GM23248 (cell line): ENCODE data around the gene TRMT10C.

Experiments
- EZH2 ChIP-seq: fragments of 200-600 bp; sonication (generic); IDR thresholded peaks from 2 replicates; pipeline ENCODE4 v1.6.1; 2018; ENCODE audit warnings: antibody characterized with exemption, mild to moderate bottlenecking; ENCODE audit not compliant: insufficient read depth, poor library complexity, severe bottlenecking
- EZH2phosphoT487 ChIP-seq: fragments of 200-600 bp; sonication (generic); IDR thresholded peaks from 2 replicates; pipeline ENCODE4 v1.6.1; 2018; ENCODE audit warnings: antibody characterized with exemption, moderate library complexity, mild to moderate bottlenecking, low read depth; ENCODE audit not compliant: insufficient read depth

GRCh38 chr3:101561630-101562328 lies at the start of gene TRMT10C:
- TF ChIP-seq EZH2: no peak
- no peak for TF ChIP-seq EZH2phosphoT487
